Keratinocyte (primary cell): Measurements from ENCODE around the gene CERK. TPM values are rescaled to one million over a fixed set of nuclear protein-coding genes. Genes with fewer than 3 reads are reported as not detected.

Source experiments
- DNase-seq: peaks from one replicate; pipeline ENCODE4 v3.0.0-alpha.2; 2011; ENCODE audit warnings: low read depth, missing footprints, low spot score
- FAIRE-seq: peaks from 2 replicates; lab custom pipeline; 2011; peaks lifted over from hg19 to GRCh38; lab: Jason Lieb, UNC
- H2AFZ ChIP-seq: 2 replicates; pipeline ENCODE4 v1.6.0; 2012; ENCODE audit warnings: low read length, control low read depth, inconsistent platforms; ENCODE audit not compliant: control insufficient read depth
- H3K27ac ChIP-seq: 2 replicates; pipeline ENCODE4 v1.5.1; 2011; ENCODE audit warnings: low read length; ENCODE audit not compliant: control insufficient read depth, insufficient read depth
- H3K27me3 ChIP-seq: 3 replicates; pipeline ENCODE4 v1.6.0; 2011; ENCODE audit warnings: low read length; ENCODE audit not compliant: control insufficient read depth, insufficient read depth; ENCODE audit errors: extremely low read depth
- H3K36me3 ChIP-seq, 2 experiments: 2 replicates in 1 of 2; 3 replicates in 1 of 2; pipeline ENCODE4 v1.5.1; 2011; ENCODE audit warnings: low read length in 2 of 2, mild to moderate bottlenecking in 1 of 2; ENCODE audit not compliant: control insufficient read depth in 2 of 2, insufficient read depth in 2 of 2; ENCODE audit errors: extremely low read depth in 1 of 2
- H3K4me1 ChIP-seq: 3 replicates; pipeline ENCODE4 v1.5.1; 2011; ENCODE audit warnings: low read length; ENCODE audit not compliant: control insufficient read depth, insufficient read depth; ENCODE audit errors: extremely low read depth
- H3K4me2 ChIP-seq: 3 replicates; pipeline ENCODE4 v1.6.0; 2011; ENCODE audit warnings: low read depth, low read length; ENCODE audit not compliant: control insufficient read depth, insufficient read depth; ENCODE audit errors: extremely low read depth
- H3K4me3 ChIP-seq, 3 experiments: fragments of 200-600 bp in 1 of 3; sonication (generic) in 1 of 3; 2 replicates in 2 of 3; 3 replicates in 1 of 3; pipeline ENCODE4 v1.5.1; 2011 to 2016; ENCODE audit warnings: low read length in 3 of 3, mild to moderate bottlenecking in 3 of 3, control low read depth in 2 of 3, inconsistent platforms in 1 of 3, low read depth in 1 of 3, mixed read lengths in 1 of 3, mixed run types in 1 of 3, moderate library complexity in 1 of 3; ENCODE audit not compliant: control insufficient read depth in 2 of 3, insufficient read depth in 2 of 3; ENCODE audit errors: extremely low read depth in 1 of 3
- H3K79me2 ChIP-seq: 2 replicates; pipeline ENCODE4 v1.6.0; 2012; ENCODE audit warnings: low read length; ENCODE audit not compliant: control insufficient read depth, insufficient read depth
- H3K9ac ChIP-seq: 3 replicates; pipeline ENCODE4 v1.6.0; 2011; ENCODE audit warnings: low read length; ENCODE audit not compliant: control insufficient read depth, insufficient read depth; ENCODE audit errors: extremely low read depth
- H3K9me1 ChIP-seq: 3 replicates; pipeline ENCODE4 v1.6.0; 2011; ENCODE audit warnings: low read length; ENCODE audit not compliant: control insufficient read depth, insufficient read depth; ENCODE audit errors: extremely low read depth
- H3K9me3 ChIP-seq: 2 replicates; pipeline ENCODE4 v1.5.1; 2012; ENCODE audit warnings: low read depth, low read length; ENCODE audit not compliant: control insufficient read depth
- H4K20me1 ChIP-seq: 3 replicates; pipeline ENCODE4 v1.6.0; 2011; ENCODE audit warnings: low read length; ENCODE audit not compliant: control insufficient read depth, insufficient read depth; ENCODE audit errors: extremely low read depth
- EZH2 ChIP-seq: IDR thresholded peaks from one replicate; pipeline ENCODE4 v1.6.1; 2012; ENCODE audit warnings: inconsistent platforms, mild to moderate bottlenecking, low read length, moderate library complexity
- dilution Hi-C: fragments of 300-500 bp; cut with MboI; formaldehyde crosslinking; loops from one replicate; pipeline ENCODE4 v1.7.0; 2020; ENCODE audit warnings: low sequenced_read_pairs; ENCODE audit not compliant: extremely low pct_ligation_motif_present
- polyA plus RNA-seq, 5 experiments: library from polyadenylated mRNA; depleted of rRNA in 3 of 5; stranded (reverse) in 3 of 5; stranded (forward) in 1 of 5; unstranded in 1 of 5; fragments of >200 nt; gene quantifications; 1 replicate in 1 of 5; 2 replicates in 3 of 5; 3 replicates in 1 of 5; pipeline versions ENCODE4 v1.2.1 to v1.2.3, GENCODE V29; 2011 to 2012; ENCODE audit warnings: missing spikeins in 2 of 5, low read depth in 1 of 5, low replicate concordance in 1 of 5
- TF ChIP-seq, protein P1 (sequence below), 3 experiments: IDR thresholded peaks in 1 of 3; conservative IDR thresholded peaks in 1 of 3; optimal IDR thresholded peaks in 1 of 3; 2 replicates in 2 of 3; 3 replicates in 1 of 3; pipeline versions ENCODE3 to v1.5.1; 2011; ENCODE audit warnings: low read length in 3 of 3, mild to moderate bottlenecking in 3 of 3, moderate library complexity in 2 of 3, control low read depth in 1 of 3, inconsistent platforms in 1 of 3; ENCODE audit not compliant: insufficient read depth in 2 of 3; ENCODE audit errors: extremely low read depth in 1 of 3

CERK gene
- polyA plus RNA-seq, 1 donor (not counting 4 experiments of a cell fraction or from before 2014, with no cell fraction given) = 11.9 TPM

DNA sequence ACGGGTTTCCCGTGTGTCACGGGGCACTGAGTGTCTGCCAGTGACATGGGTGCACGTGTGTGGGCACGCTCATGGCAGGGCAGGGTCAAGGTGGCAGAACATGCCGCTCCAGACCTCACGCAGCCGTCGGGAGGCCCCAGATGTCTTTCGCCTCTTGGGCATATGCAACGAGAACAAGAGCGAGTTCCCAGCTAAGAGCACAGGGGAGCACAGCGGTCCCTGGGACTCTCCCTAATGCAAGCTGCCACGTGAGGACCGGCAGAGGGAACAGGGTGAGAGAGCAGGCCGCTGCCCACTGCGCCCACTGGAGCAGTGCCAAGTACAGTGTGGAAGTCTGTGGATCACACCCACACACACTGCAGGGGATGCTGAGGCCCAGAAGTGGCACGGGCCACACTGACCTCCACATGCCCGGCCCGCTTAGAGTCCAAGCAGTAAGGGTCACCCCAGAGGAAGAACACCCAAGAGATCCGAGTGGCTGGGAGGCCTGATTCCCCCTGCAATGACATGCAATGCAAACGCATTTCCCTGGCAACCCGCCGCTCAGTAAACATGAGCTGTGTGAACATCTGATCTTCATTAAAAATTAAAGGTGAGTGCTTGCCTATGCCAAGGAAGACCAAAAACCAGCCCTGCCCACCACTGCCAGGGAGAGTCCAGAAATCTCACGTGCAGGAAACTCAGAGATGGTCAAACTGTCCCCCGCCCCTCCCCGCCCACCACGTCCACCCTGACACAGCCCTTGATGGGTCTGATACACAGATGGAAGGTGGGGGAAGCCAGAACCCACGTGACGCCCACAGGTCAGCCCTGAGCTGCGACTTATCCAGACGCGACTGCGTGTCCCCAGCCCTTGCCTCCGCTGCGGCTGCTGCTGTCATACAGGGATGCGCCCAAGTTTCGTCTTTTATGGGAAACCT is 11.7 kb downstream of the CERK start:
- no peak overlapping the region for H3K9ac ChIP-seq
- H3K9me3 ChIP-seq = no peaks in the 10 kb centered on the region
- no peaks in the 10 kb centered on the region for H3K9me1 ChIP-seq
- H3K27ac ChIP-seq = no peak overlapping the region
- peaks cover 15% of the 10 kb centered on the region for H3K4me1 ChIP-seq
- dilution Hi-C loops = no loop called here
- H2AFZ ChIP-seq = no peak overlapping the region
- H4K20me1 ChIP-seq = no peaks in the 10 kb centered on the region
- H3K4me2 ChIP-seq = no peak overlapping the region
- no peaks in the 10 kb centered on the region for H3K27me3 ChIP-seq
- H3K79me2 ChIP-seq = no peaks in the 10 kb centered on the region
- TF ChIP-seq, protein P1, sequence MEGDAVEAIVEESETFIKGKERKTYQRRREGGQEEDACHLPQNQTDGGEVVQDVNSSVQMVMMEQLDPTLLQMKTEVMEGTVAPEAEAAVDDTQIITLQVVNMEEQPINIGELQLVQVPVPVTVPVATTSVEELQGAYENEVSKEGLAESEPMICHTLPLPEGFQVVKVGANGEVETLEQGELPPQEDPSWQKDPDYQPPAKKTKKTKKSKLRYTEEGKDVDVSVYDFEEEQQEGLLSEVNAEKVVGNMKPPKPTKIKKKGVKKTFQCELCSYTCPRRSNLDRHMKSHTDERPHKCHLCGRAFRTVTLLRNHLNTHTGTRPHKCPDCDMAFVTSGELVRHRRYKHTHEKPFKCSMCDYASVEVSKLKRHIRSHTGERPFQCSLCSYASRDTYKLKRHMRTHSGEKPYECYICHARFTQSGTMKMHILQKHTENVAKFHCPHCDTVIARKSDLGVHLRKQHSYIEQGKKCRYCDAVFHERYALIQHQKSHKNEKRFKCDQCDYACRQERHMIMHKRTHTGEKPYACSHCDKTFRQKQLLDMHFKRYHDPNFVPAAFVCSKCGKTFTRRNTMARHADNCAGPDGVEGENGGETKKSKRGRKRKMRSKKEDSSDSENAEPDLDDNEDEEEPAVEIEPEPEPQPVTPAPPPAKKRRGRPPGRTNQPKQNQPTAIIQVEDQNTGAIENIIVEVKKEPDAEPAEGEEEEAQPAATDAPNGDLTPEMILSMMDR (optimal IDR thresholded peaks at IDR 0.05 in 1 of 3, IDR thresholded peaks at IDR 0.05 in 1 of 3, conservative IDR thresholded peaks at IDR 0.05 in 1 of 3; ENCODE audit: extremely low read depth in 1 of 3, insufficient read depth in 2 of 3, low read length in 3 of 3) = no peak
- FAIRE-seq (no peak), DNase-seq (no peak)
- peaks cover 0 to 3% of the 10 kb centered on the region in 2 experiments for H3K36me3 ChIP-seq
- no peak overlapping the region for H3K4me3 ChIP-seq

DNA sequence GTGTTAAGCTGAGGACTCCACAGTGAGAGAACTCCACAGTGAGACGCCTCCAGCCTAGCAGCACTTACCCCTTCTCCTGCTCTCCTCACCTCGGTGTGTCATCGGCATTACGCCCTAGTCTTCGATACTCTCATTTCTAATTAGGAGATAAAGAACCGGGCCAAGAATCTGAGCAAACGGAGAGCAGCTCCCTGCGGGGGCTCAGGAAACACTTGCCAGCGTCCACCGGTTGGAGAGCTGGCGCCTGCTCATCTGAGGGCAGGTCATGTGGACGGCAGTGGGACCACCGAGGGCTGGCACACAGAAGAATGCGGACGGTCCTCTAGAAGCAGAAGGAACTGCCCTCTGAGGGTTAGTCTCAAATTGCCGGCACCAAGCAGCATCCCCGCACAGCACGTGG is 13.0 kb downstream of the CERK start:
- Histone ChIP-seq H3K36me3 (peaks cover 0 to 3% of the 10 kb centered on the region in 2 experiments), H3K79me2 (no peaks in the 10 kb centered on the region), H2AFZ (no peak overlapping the region), H3K9ac (no peak overlapping the region), H3K27me3 (no peaks in the 10 kb centered on the region), H3K27ac (no peak overlapping the region), H3K4me2 (no peak overlapping the region), H3K9me1 (no peaks in the 10 kb centered on the region), H3K4me1 (peaks cover 7% of the 10 kb centered on the region), H4K20me1 (no peaks in the 10 kb centered on the region), H3K4me3 (no peak overlapping the region), H3K9me3 (no peaks in the 10 kb centered on the region)
- no peak for FAIRE-seq
- DNase-seq = no peak
- TF ChIP-seq, protein P1 (optimal IDR thresholded peaks at IDR 0.05 in 1 of 3, IDR thresholded peaks at IDR 0.05 in 1 of 3, conservative IDR thresholded peaks at IDR 0.05 in 1 of 3; ENCODE audit: extremely low read depth in 1 of 3, insufficient read depth in 2 of 3, low read length in 3 of 3) = no peak
- no peak for TF ChIP-seq EZH2
- dilution Hi-C loops = no loop called here
